GM19351 (cell line): Measurements from ENCODE around the gene CNPY4.
A peak's percentile ranks its signal among the peaks of the same experiment; 100 is the strongest.

Source experiments
- ATAC-seq: cut with Tn5 transposase; IDR thresholded peaks from one replicate; pipeline ENCODE4 v1.9.1; 2021; ENCODE audit warnings: mild to moderate bottlenecking, moderate library complexity; ENCODE audit not compliant: unreplicated experiment

CNPY4 gene, protein sequence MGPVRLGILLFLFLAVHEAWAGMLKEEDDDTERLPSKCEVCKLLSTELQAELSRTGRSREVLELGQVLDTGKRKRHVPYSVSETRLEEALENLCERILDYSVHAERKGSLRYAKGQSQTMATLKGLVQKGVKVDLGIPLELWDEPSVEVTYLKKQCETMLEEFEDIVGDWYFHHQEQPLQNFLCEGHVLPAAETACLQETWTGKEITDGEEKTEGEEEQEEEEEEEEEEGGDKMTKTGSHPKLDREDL

DNA sequence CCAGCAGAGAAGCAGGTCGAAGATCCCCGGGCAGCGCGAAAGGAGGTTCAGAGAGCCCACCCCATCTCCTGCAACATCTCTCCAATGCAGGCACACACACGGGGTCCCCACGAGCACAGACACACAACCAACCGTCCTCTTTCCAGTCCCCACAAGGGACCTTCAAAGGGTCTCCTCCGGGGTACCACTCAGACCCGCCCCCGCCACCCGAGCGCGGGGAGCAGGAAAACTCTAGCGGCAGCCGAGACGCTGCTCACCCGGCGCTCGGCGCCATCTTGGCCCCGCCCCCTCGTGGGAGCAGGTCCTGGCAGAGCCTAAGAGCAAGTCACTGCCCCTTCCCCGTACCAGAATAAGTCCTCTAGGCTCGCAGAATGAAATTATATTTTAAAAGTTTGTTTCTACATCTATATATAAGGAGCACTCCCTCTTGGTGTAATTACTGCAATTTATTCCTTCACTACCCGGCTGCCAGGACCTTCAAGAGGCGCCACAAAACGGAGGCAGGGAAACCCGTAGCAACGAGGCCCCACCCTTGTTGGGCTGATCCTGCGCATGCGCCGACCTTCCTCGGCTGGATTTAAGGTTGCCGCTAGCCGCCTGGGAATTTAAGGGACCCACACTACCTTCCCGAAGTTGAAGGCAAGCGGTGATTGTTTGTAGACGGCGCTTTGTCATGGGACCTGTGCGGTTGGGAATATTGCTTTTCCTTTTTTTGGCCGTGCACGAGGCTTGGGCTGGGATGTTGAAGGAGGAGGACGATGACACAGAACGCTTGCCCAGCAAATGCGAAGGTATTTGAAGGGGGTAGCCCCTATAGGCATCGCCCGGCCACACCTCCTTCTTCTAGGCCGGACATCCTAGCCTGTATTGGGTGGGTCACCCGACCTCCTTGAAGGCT lies at the start of gene CNPY4, which contains the start of gene TAF6:
Gene CNPY4, plus strand, starts transcription at position 563 of the 898 bp plus-strand sequence. Its CDS starts 111 bp downstream, at position 674.
Gene TAF6, minus strand, starts transcription at position 287 of the 898 bp plus-strand sequence. CDS start 5,149 bp downstream, outside the sequence.
- ATAC-seq, result peak; percentile 78

GRCh38 chr7:100069991-100070390 lies 49.4 kb upstream of the CNPY4 start:
- ATAC-seq, result no peak

- ATAC-seq, result no peak
Observed at GRCh38 chr7:100071018-100071723, 48.3 kb upstream of the CNPY4 start.

GRCh38 chr7:100072462-100072861 lies 47.0 kb upstream of the CNPY4 start:
- no peak for ATAC-seq

- ATAC-seq, result no peak
Observed at GRCh38 chr7:100074841-100075240, 44.6 kb upstream of the CNPY4 start.

DNA sequence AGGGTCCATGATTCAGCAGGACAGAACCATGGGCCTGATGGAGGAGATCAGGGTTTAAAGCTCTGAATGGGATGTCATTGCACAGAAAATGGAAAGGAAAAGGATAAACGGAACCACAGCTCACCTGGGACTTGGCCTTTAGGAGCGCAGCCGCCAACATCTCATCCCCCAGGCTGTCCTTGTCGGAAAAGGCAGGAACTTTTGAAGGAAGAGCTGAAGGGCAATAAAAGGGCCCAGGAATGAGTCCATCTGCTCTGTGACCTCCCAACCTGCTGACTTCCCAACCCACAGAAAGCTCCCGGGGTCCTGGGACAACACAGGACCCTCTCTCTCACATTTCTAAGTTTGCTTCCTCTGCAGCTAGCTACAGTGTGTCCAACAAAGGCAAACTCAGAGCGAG lies 44.0 kb upstream of the CNPY4 start:
- ATAC-seq, result no peak

DNA sequence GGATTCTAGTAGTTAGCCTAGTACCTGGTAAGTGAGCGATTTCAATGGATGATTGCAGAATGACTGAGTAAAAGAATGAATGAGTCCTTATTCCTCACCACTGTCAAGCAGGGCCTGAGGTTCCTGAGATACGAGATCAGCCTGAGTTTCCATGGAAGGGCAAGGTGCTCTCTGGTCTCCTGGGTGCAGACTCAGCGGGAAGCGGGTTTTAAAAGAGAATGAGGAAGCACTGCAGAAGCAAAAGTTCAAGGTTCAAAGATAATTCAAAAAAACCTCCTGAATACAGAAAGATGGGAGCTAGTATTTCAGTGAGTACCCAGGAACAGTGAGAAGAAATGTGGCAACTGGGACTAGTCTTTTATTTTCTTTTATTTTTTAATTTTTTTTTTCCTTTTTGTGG lies 42.2 kb upstream of the CNPY4 start:
- ATAC-seq, result no peak

DNA sequence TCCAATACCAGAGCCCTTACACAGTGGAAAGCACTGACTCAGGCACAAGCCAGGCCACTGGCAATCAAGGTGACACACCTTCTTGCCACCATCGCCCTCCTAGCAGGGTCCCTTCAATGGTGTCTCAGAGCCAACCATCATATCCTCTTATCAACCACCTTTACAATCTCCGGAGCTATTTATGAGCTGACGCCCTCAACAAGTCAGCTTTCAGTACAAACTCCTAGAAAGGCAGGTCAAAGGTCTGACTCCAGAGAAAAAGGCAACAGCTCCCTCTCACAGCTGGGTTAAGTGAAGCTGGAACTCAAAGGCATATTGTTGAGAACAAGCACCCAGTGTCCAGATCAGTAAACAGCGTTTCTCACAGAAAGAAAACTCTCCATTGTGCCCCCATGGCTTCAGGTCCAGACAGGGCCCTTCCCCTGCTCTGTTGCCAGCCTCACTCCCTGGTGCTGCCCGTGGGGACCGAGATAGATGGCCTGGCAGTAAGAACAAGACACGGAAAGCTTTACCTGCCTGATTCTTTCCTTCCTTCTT lies 40.3 kb upstream of the CNPY4 start:
- ATAC-seq, result no peak

DNA sequence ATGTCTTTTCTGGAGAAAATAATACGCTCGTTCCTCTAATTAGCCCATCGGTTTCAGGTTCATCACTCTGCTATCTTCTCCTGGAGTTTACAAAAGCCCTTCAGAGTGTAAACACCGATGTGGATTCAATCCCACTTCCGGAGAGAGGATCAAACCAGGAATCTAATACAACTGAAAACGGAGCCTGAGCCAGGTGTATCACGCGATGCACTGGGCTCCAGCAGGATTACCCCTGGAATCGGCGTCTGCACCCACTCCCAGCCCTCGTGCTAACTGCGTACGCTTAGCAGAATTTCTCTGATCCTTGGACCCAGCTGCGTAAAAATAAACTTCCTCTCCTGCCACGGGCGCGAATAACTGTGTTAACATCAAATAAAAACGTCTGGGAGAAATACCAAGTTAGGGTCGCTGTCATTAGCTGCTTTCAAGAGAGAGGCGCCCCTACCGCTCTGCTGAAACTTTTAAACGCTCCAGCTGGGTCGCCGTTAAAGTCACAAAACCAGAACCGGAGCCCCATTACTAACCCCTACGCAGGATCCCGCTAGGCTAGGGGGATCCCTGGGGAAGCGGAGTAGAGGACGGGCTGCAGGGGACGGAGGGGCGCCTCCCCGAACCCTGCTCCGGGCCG lies 38.4 kb upstream of the CNPY4 start:
- no peak for ATAC-seq

DNA sequence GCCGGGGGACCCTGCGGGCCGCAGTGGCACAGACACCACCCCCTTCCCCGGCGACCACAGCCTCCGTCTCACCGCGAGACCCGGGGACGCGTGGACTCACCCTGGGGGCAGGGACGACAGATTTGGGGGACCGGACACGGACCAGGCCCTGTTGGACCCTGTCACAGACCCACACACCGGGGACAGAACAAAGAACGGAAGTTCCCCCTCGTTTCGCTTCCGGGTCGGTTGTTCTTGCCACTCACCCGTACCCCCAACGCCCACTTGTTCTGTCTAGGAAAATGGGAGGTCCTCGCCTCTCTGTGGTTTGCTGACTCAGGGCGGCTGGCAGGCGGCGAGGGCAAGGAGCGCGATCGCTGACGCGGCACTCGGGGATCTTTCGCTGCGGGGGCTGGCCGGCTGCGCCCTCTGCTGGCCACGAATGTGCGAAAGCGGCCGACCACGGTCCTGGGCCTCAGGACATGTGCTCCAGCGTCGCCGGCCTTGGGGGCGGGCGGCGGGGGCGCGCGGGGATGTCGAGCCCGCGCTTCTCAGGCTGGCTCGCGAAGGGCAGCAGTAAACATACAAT lies 37.8 kb upstream of the CNPY4 start, which contains the start of gene ZNF3:
Gene ZNF3, minus strand, starts transcription at position 189 of the 568 bp plus-strand sequence. CDS start 4,366 bp downstream, outside the sequence.
- peak; percentile 82 for ATAC-seq

DNA sequence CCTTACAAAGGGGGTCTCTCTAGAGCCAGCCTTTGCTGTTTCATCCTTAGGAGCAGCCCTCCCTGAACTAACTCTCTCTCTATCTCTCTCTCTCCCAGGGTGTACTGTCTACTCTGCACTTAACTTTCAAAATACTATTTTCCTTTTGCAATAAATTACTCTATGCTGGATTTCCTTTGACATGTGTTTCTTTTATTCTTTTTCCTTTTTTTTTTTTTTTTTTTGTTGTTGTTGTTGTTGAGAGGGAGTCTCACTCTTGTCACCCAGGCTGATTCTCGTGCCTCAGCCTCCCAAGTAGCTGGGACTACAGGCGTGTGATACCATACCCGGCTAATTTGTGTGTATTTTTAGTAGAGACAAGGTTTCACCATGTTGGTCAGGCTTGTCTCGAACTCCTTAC lies 36.5 kb upstream of the CNPY4 start:
- no peak for ATAC-seq

GRCh38 chr7:100085515-100085914 lies 33.9 kb upstream of the CNPY4 start:
- no peak for ATAC-seq

- no peak for ATAC-seq
Observed at GRCh38 chr7:100087055-100087750, 32.2 kb upstream of the CNPY4 start.

- ATAC-seq, result no peak
Observed at GRCh38 chr7:100088095-100088620, 31.3 kb upstream of the CNPY4 start.

GRCh38 chr7:100088621-100089457 lies 30.6 kb upstream of the CNPY4 start, which contains the start of gene COPS6:
Gene COPS6, plus strand, starts transcription at chr7:100088969. Its CDS starts 22 bp downstream, at chr7:100088991.
- ATAC-seq, result peak; percentile 61

DNA sequence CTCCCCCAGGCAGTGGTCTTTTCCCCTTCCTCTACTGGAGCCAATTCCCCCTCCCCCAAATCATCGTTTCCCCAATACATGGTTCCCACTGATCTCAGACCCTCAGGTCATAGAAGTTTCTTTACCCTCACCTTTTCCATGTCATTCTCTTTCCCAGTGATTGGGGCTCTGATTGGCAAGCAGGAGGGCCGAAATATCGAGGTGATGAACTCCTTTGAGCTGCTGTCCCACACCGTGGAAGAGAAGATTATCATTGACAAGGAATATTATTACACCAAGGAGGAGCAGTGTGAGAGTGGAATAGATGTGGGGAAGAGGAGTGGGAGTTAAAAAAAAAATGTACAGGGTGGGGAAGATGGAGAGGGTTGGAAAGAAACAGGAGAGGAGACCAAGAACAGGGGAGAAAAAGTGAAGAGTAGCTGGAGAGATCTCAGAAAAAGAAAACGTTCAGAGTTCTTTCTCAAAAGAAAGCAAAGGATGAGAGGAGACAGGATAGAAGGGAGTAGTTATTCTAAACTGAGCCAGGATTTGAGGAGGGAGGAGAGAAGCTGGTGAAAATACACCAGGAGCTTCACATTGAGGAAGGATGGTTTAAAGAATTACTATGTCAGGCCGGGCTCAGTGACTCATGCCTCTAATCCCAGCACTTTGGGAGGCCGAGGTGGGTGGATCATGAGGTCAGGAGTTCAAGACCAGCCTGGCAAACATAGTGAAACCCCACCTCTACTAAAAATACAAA lies 29.8 kb upstream of the CNPY4 start:
- ATAC-seq, result no peak

GRCh38 chr7:100090527-100091410 lies 28.7 kb upstream of the CNPY4 start:
- ATAC-seq, result no peak
